Stimulated activated CD4-positive, alpha-beta T cell treated with anti-CD3 and anti-CD28 coated beads, Interleukin-1b, Interleukin-23, amount 100 ng/mL, for 1 hour (primary cell): ENCODE results near the gene FLT4.
A peak's percentile ranks its signal among the peaks of the same experiment; 100 is the strongest.

Experiments used
- DNase-seq, 2 donors: peaks; one replicate each; pipeline ENCODE4 v3.0.0-alpha.2; 2020; ENCODE audit warnings: low read depth in 2 of 2

Gene FLT4

DNA sequence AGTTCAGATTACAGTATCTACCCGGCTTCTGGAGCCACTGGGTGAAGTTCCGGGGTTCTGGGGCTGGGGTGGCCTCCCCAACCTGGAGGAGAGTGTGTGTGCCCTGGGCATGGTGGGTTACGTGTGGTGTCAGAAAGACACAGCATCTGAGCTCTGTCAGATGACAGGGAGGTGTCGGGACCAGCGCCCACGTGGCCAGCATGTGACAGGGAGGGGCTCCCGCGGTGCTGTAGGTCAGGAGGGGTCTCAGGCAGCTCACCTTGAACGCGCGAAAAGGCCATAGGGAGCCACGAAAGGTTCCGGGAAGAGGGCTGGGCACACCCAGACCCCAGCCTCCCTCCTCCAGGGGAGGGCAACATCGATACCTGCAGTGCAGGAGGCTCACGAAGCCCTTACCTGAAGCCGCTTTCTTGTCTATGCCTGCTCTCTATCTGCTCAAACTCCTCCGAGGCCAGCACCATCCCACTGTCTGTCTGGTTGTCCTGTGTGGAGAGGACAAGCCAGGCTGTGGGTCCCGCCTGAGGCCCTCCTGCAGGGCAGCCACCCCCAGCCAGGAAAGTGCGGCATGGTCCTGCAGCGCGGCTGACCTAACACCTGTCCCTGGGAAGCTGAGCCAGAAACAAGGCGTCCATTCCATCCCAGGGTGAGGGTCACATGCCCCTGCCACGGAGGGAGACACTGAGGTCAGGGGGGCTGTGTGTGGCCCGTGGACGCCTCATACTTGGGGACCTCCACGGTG, 40.7 kb downstream of the FLT4 start:
- no peak for DNase-seq

DNA sequence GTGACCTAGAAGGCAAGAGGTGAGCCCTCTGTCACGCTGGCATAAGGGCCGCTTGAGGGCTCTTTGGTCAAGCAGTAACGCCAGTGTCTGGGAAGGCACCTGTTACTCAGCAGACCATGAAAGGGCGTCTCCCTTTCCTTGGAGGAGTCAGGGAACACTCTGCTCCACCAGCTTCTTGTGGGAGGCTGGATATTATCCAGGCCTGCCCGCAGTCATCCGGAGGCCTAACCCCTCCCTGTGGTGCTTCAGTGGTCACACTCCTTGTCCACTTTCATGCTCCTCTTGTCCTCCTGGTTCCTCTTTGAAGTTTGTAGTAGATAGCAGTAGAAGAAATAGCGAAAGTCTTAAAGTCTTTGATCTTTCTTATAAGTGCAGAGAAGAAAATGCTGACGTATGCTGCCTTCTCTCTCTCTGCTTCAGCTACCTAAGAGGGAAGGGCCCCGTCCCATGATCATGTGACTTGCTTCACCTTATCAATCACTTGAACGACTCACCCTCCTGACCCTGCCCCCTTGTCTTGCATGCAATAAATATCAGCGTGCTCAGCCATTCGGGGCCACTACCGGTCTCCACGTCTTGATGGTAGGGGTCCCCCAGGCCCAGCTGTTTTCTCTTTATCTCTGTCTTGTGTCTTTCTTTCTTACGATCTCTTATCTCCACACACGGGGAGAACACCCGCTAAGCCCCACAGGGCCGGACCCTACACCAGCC, 41.4 kb downstream of the FLT4 start:
- no peak for DNase-seq

DNA sequence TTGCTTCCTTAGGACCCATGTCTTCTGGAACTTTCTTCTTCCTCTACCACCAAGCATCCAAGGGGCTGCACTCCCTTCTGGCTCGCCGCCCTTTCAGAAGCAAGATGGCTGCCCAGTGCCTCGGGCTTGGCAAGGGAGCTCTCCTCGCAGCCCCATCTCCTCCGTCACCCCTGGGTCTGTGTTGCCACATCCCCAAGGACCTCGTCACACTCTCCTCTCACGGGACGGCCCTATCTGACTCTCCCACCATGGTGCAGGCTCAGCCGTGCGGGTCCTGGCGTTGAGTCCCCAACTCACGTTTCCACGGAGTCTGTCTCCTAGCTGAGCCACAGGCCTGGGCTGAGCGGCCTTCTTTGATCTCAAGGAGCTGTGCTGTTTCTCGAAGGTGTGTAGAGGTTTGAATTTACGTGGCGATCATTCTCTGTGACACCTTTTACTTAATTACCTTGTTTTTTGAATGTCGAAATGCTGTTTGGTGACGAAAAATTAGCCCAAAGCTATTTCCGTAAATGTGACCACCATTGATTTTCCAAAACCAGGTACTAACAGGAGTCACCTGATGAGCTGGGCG, 43.1 kb downstream of the FLT4 start:
- no peak for DNase-seq

DNA sequence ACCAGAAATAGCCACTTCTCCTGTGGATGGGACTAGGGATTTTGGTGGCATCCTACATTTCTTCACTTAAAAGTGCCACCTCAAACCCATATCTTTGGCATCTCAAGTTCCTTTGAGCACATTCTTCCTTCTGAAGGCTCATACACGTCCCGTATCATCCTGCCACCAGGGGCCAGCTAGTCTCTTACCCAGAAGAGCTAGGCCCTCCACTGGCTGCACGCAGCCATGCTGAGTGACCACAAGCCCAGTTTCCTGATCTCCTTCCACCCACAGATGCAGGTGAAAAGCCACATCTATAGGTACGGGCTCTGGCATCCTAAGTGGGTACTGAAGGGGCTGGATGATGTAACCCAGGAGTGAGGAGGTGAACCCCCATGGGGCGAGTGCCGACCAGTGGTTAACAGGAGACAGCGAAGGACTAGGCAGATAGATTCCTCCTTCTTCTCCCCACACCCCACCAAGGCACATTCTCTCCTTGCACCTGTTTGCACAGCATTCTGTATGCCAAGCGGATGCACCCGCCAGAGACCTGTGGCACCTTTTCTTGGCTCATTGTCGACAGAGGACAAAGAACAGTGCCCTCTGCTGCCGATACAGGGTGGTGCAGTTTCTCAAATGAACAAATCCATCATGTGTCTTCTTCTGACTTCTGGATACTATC, 43.7 kb downstream of the FLT4 start:
- DNase-seq = peak; percentile 7 to 34

DNA sequence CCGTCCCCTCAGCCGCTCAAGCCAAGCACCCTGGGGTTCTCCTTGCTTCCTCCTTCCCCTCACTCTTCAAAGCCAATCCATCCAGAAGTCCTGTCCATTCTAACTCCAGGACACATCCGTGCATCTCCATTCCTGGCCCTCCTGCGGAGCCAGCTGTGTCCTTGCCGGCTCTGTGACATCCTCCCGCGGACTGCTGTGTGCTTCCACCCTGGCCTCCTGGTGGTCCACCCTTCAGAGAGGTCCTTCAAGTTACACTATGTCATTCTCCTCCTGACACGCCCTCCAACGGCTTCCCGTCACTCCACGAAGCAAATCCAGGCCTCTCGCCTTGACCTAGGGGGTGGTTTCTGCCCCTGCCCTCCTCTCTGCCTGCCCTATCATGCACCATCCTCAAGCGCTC, 45.1 kb downstream of the FLT4 start:
- DNase-seq = no peak

DNA sequence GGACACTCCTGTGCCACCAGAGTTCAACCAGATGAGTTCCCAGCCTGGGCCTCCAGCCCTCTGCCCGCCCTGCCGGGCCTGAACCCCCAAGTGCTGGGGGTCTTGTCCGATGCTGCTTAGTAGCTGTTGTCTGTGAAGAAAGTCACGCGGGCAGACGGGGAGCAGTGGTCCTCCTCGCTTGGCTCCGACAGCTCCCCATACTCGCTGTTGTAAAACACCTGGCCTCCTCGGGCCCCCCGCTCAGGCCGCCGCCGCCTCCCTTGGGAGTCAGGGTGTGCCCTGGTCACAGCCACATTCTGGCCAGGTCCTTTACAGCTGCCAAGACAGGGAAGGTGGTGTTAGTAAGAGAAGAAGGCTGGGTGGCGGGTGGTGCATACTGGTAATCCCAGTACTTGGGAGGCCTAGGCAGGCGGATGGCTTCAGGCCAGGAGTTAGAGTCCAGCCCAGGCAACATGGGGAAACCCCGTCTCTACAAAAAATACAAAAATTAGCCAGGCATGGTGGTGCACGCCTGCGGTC, 46.3 kb downstream of the FLT4 start:
- DNase-seq = no peak

DNA sequence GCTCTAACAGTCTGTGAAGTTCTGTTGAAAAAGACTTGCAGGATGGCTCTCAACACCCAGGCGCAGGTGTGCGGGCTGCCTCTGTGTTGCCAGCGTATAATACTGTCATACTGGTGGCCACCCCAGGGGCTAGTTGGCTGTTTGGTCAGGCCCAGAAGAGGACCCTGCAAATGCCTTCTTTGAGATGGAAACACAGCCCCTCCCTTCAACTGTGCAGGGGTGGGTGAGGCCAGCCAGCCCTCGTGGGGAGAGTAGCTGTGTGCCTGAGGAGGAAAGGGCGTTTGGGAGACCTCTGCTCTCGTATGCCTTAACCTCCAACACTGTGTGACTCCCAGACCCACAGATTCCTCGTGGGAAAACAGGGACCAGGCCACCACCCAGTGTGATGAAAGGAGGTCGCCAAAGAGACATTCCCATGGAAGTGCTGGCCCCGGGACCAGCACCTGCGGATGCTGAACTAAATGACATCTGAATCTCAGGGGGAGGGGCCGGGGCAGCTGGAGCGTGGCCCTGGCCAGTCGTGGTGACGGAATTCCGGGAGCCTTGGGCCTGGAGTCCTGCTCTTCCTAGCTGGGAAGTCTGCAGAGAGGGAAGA, 46.8 kb downstream of the FLT4 start:
- DNase-seq = no peak

DNA sequence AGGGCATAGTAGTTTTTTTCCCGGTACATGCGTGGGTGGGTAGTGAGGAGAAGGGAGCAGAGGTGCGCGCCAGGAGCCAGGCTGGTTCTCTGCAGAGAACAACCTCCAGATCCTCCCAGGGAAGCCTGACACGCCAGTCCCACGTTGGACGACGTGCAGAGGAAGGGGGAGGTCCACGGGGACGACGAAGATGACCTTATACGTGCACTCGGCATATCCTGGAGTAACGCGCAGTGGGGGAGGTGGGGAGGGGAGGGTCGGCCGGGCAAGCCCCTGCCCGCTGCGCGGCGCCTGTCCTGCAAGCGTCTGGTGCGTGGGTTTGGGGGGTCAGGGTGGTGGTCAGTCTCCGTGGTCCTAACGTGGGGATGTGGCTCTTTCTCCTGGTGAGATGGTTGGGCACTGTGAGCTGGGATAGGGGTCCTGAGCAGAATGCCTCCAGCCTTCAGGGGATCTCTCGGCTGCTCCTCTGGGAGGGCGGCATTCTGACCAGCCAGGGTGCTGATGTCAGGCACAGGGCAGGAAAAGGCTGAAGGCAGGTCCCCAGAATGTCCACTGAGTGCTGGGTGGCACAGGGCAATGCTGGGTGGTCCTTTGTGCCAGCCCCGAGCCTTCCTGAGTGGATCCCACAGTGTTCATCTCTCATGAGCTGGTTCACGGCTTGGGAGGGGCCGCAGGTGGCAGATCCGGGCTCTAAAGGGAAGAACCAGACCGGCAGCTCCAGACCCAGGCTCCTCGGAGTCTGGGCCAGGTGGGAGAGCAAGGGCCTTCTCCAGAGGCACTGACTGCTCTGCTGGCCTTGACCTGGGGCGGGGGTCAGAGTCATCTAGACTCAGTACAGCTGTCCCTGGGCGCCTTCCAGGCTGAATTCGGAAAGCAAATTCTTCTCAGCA, 47.6 kb downstream of the FLT4 start:
- no peak for DNase-seq

DNA sequence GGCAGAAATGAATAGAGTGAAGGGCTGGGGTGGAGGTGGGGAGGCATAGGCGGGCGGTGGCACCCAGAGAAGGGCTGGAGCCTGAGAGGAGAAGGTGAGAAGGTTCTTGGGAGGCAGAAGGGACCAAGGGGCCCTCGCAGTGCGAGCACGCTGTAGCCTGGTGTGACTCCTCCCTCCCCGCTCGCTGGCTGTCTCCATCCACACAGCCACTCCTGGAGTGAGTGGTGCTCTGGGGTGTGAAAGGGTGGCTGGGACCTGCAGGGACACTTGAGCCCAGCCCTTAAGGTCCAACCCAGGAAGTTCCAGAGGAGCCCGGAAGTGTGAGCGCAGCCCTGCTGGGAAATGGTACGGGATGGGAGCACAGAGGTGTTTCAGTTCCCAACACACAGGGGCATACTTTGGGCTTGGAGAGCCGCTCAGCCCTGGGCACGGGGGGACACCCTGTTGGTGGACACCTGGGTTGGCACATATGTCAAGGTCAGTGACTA, 48.8 kb downstream of the FLT4 start:
- no peak for DNase-seq

DNA sequence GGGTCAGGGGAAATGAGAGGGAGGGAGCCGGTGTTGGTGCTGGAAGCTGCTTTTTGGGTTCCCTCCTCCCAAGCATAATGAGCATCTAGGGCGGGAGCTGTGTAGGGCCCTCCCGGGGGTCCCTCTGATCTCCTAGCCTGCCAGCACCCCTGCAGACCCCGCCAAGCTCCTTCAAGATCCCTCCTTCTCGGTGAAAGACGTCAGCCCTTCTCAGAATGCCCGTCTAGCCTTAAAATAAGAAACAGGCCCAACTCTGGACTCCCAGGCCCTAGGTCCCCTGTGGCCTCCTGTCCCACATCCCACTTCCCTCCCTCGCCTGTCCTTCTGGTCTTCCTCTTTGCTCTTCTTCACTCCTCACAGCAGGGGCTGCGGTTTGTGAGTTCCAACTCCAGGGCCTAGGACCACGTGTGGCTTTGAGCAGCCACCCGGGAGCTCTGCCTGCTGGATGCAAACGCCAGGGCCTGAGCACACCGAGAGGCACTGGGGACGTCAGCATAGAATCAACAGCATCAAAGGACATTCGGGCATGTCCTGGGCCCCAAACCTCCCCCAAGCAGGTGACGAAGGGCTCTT, 49.3 kb downstream of the FLT4 start:
- no peak for DNase-seq

DNA sequence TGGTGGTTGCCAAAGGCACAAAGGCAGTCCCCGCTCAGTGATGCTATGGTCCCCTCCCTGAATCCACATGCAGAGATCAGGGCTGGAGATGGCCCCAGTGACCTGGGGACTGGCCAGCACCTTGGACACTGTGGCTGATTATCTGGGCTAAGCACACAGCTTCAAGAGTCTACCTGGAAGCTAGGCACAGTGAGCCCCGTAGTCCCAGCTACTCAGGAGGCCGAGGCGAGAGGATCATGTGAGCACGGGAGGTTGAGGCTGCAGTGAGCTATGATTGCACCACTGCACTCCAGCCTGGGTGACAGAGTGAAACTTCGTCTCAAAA, 49.8 kb downstream of the FLT4 start:
- DNase-seq = no peak

DNA sequence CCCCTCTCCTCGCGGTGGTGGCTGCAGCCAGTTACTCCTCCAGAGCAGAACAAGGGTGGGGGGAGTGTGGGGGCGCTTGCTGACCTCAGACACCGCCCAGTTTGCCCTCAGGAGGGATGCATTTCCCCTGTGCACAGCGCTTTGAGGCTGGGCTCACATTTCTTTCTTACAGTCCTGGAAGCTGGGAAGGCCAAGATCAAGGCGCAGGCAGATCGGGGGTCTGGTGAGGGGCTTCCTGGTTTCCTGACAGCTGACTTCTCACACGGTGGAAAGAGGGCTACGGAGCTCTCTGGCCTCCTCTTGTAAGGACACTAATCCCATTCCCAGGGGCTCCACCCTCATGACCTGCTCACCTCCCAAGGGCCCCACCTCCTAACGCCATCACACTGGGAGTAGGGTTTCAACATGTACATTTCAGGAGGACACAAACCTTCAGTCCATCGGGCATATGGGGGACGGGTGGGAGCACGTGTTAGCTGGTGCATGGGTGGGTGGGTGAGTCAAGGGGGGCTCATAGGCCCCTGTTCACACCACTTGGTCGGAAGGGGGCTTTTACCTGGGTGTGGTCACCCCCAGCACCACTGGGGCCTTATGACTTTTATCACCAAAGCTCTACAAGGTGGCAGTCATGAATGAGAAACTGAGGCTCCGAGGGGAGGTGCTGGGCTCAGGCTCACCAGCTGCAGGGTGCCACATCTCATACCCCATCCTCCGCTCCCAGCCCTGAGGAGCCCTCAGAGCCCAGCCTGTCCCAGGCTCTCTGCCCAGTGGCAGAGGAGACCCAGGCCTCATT, 50.4 kb downstream of the FLT4 start:
- no peak for DNase-seq

DNA sequence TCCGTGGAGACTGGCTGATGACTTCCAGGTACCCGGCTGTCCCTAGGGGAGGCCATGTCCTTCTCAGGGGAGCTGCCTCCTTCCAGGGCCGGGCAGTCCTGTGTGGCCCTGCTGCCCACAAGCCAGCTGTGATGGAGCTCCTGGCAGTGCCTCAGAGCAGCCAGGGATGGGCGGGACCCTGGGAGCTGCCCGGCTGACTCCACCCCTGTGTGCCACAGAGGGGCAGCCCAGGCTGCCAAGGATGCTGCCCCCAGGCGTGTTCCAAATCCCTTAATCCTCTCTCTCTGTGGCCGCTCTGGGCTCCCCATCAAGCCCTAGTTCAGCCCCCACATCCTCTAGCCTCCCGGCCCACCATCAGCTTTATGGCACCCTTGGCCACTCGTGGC, 51.1 kb downstream of the FLT4 start:
- no peak for DNase-seq

DNA sequence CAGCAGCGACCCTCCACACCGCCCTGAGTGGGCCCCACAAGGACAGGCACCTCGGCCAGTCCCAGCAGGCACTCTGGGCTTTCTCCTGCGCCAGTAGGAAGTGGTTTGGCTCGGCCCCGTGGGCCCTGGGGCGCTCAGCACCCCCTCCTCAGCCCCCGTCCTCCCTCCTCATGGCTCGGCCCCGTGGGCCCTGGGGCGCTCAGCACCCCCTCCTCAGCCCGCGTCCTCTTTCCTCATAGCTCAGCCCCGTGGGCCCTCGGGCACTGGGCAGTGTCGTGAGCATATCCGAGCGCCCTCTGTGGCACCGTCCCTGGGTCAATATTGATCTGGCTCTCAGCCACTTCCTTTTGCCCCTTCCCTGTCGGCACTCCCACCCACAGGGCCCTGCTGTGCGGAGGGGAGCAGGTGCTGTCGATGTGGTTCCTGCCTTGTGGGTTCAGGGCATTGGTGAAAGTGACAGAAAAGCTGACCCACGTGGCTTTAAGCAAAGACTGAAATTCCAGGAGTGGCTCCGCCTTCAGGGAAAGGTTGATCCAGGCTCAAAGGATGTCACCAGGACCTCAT, 52.6 kb downstream of the FLT4 start:
- no peak for DNase-seq

DNA sequence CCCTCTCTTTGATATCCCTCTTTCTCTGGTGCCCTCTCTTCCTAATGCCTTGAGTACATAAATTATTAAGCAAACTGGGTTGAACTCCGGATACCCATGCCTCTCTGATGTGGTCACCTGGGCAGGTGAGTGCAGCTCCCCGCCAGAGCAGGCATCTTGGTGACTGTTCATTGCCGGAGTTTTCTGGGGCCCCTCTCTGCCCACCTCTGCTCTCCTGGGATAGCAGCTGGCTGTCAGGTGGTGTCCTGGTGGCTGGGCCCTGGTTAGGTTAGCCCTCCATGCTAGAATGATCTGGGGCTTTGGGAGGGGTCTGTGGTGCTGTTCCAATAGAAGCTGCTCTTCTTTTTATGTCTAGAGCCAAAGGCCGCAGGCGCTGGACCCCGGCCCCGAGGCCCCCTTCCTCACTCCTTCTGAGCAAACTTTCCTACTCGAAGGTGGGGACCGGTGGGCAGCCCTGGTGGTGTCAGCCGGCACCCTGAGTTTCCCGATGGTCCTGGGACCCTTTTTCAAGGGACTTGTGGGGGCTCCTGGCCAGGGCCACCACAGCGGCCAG, 53.2 kb downstream of the FLT4 start:
- DNase-seq = no peak

DNA sequence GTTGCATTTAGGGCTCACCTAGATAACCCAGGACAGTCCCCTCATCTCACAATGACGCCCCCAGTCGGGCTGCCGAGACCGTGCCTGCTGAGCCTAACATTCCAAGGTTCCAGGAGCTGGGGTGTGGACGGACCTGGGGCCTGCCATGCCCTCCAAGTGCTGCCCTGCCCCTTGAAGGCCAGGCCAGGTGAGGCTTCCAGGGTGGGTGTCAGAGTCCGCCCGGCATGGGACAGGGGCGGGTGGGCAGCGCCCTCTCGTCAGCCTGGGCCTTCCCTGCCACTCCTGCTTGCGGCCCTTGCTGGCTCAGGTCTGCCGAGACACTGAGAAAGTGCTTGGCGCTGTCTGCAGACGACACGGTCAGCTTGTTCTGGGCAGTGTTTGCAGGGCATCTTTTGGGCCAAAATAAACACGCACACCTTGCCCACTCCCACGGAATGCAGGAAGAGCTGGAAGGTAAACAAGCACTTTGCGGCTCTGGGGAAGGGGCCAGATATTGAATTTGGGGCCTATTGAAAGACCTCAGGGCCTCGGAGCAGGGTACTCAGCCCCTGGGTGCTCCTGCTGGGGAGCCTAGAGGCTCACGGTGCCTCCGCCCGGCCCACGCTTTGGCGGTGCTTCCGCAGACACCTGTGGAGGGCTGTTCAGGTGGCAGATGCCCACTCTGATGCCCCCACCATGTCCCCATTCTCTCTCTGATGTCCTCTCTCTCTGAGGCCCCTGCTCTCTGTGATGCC, 53.9 kb downstream of the FLT4 start:
- no peak for DNase-seq

DNA sequence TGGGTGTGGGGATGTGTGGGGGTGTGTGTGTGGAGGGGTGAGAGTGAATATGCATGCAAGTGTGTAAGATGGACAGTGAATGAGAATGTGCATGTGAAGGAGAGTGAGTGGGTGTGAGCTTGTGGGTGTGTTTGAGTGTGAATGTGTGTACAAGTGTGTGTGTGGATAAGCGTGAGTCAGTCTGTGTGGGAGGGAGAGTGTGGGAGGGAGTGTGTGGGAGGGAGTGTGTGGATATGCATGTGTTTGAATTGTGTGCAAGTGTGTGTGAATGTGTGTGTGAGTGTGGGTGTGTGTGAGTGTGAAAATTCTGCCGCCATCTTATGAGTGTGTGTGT, 54.4 kb downstream of the FLT4 start:
- DNase-seq = no peak

DNA sequence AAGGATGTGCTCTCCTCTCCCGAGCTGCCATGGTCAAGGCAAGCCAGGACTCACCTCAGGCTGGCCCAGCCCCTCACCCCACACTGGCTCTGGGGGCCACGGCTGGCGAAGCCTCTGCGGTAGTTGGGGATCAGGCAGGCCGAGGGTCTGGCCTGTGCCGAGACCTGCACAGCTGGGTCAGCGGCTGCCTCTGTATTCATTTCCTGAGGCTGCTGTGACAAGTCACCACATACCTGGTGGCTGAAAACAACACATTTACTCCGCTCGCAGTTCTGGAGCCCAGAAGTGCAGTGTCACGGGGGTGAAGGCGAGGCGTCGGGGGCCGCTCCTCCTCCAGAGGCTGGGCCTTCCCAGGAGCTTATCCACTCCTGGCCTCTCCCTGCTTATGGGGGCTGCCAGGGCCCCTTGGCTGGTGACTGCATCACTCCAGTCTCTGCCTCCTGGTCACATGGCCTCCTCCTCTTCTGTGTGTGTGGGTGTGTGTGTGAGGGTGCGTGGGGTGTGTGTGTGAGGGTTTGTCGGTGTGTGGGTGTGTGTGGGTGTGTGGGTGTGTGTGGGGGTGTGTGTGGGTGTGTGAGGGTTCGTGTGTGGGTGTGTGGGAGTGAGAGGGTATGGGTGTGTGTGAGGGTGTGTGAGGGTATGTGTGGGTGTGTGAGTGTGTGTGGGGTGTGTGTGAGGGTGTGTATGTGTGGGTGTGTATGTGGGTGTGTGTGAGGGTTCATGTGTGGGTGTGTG, 54.9 kb downstream of the FLT4 start:
- DNase-seq = no peak
